HG02943 (cell line): Measurements from ENCODE around the gene TFEB.

Experiments
- ATAC-seq: cut with Tn5 transposase; IDR thresholded peaks from one replicate; pipeline ENCODE4 v1.9.1; 2021; ENCODE audit warnings: mild to moderate bottlenecking, low read depth, moderate library complexity; ENCODE audit not compliant: unreplicated experiment

Gene TFEB

GRCh38 chr6:41724586-41725501, 10.6 kb downstream of the TFEB start:
- no peak for ATAC-seq

GRCh38 chr6:41724228-41724580, 11.2 kb downstream of the TFEB start:
- no peak for ATAC-seq

- peak; percentile 59 for ATAC-seq
Measured at GRCh38 chr6:41723530-41724227, 11.7 kb downstream of the TFEB start.

- no peak for ATAC-seq
Measured at GRCh38 chr6:41722969-41723529, 12.4 kb downstream of the TFEB start.

GRCh38 chr6:41721414-41721813, 14.0 kb downstream of the TFEB start:
- ATAC-seq: no peak

GRCh38 chr6:41720783-41721182, 14.6 kb downstream of the TFEB start:
- no peak for ATAC-seq

- no peak for ATAC-seq
Measured at GRCh38 chr6:41720262-41720620, 15.2 kb downstream of the TFEB start.

- no peak for ATAC-seq
Measured at GRCh38 chr6:41719436-41720261, 15.8 kb downstream of the TFEB start.

- no peak for ATAC-seq
Measured at GRCh38 chr6:41718828-41719227, 16.6 kb downstream of the TFEB start.

GRCh38 chr6:41717392-41717736, 18.0 kb downstream of the TFEB start:
- no peak for ATAC-seq

GRCh38 chr6:41716516-41717391, 18.7 kb downstream of the TFEB start:
- ATAC-seq: no peak

- ATAC-seq: no peak
Measured at GRCh38 chr6:41715795-41716515, 19.5 kb downstream of the TFEB start.

- ATAC-seq: no peak
Measured at GRCh38 chr6:41714556-41715273, 20.7 kb downstream of the TFEB start.

- ATAC-seq: peak; percentile 62
Measured at GRCh38 chr6:41713650-41714291, 21.6 kb downstream of the TFEB start.

GRCh38 chr6:41713159-41713649, 22.2 kb downstream of the TFEB start:
- peak; percentile 18 for ATAC-seq

GRCh38 chr6:41712651-41713103, 22.7 kb downstream of the TFEB start:
- no peak for ATAC-seq

- ATAC-seq: no peak
Measured at GRCh38 chr6:41711323-41712038, 23.9 kb downstream of the TFEB start.
